WTC11 (cell line): ENCODE data around the gene FBH1.

Source experiments
- IRF2 ChIP-seq: sonication (generic); formaldehyde crosslinking; IDR thresholded peaks from 2 replicates; pipeline ENCODE4 v1.8.0; 2022; ENCODE audit warnings: low read depth, missing genetic modification reagents, borderline replicate concordance
- ZNF416 ChIP-seq: fragments of 250-450 bp; sonication (Bioruptor Pico); IDR thresholded peaks from 2 replicates; pipeline ENCODE4 v1.9.0; 2021; ENCODE audit warnings: mild to moderate bottlenecking, inconsistent platforms
- TF ChIP-seq, protein P1 (sequence below): sonication (generic); formaldehyde crosslinking; IDR thresholded peaks from 2 replicates; pipeline ENCODE4 v1.8.1; 2023; ENCODE audit warnings: mild to moderate bottlenecking, missing genetic modification reagents, moderate library complexity
- TF ChIP-seq, protein P2 (sequence below): fragments of 250-450 bp; sonication (Bioruptor Pico); conservative IDR thresholded peaks from 2 replicates; pipeline ENCODE4 v1.9.0; 2021; ENCODE audit warnings: mild to moderate bottlenecking
- TF ChIP-seq, protein P3 (sequence below): fragments of 200-600 bp; IDR thresholded peaks from 2 replicates; pipeline ENCODE4 v1.8.0; 2022; ENCODE audit warnings: antibody characterized with exemption
- TF ChIP-seq, protein P4 (sequence below): sonication (generic); formaldehyde crosslinking; IDR thresholded peaks from 2 replicates; pipeline ENCODE4 v1.8.1; 2022; ENCODE audit warnings: mild to moderate bottlenecking, missing genetic modification reagents, moderate library complexity, borderline replicate concordance

DNA sequence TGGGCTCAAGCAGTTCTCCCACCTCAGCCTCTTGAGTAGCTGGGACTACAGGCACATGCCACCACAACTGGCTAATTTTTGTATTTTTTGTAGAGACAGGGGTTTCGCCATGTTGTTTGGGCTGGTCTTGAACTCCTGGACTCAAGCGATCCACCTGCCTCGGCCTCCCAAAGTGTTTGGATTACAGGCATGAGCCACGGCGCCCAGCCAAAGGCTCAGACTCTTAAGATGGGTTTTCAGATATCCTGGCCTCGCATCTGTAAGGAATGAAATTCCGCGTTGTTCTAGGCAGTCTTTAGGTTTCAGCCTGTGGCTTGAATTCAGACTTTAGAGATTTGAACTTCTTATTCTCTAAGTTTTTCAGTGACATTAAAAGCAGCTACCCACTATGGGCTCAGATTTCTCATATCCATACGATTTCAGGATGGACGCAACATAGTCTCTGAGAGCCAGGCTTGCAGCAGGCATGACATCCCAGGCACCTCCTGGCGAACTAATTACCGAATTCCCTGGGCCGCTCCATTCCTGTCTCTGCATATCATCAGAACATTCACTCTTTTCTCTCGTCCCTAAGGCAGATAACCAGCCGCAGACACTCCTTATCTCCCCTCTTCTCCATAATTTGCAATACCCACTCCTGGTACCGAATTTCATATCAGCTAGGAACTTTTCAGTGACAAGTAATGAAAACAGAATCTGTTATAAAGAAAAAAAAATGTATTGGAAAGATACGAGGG lies 57.6 kb downstream of the FBH1 start:
- TF ChIP-seq IRF2 (CRISPR knock-in tag) (no peak), ZNF416 (CRISPR knock-in tag) (no peak)
- TF ChIP-seq, protein P1, sequence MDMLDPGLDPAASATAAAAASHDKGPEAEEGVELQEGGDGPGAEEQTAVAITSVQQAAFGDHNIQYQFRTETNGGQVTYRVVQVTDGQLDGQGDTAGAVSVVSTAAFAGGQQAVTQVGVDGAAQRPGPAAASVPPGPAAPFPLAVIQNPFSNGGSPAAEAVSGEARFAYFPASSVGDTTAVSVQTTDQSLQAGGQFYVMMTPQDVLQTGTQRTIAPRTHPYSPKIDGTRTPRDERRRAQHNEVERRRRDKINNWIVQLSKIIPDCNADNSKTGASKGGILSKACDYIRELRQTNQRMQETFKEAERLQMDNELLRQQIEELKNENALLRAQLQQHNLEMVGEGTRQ (CRISPR knock-in tag) = no peak
- TF ChIP-seq, protein P2, sequence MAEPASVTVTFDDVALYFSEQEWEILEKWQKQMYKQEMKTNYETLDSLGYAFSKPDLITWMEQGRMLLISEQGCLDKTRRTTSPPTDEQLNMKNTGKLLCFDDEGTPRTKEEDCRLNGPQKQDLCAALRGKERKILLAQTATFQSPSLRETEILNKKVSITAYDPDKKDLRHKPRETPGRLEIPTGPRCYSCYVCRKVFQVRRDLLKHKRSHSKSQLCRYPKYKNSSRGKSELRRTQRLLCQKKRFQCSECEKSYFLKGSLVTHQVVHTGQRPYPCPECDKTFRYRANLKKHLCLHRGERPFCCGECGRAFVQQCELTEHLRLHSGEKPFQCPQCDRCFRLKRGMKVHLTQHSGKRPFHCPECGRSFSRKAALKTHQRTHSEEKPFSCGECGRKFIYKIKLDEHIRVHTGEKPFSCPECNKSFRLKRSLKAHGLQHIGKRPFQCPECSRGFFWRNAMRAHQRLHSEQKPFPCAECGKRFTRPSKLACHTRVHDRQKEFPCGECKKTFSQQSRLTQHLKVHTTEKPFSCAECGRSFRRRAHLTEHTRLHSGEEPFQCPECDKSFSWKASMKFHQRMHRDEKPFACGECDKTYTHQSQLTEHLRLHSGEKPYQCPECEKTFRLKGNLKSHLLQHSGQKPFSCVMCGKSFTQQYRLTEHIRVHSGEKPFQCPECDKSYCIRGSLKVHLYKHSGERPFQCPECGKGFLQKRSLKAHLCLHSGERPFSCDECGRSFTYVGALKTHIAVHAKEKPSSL (CRISPR knock-in tag) = no peak
- TF ChIP-seq, protein P3, sequence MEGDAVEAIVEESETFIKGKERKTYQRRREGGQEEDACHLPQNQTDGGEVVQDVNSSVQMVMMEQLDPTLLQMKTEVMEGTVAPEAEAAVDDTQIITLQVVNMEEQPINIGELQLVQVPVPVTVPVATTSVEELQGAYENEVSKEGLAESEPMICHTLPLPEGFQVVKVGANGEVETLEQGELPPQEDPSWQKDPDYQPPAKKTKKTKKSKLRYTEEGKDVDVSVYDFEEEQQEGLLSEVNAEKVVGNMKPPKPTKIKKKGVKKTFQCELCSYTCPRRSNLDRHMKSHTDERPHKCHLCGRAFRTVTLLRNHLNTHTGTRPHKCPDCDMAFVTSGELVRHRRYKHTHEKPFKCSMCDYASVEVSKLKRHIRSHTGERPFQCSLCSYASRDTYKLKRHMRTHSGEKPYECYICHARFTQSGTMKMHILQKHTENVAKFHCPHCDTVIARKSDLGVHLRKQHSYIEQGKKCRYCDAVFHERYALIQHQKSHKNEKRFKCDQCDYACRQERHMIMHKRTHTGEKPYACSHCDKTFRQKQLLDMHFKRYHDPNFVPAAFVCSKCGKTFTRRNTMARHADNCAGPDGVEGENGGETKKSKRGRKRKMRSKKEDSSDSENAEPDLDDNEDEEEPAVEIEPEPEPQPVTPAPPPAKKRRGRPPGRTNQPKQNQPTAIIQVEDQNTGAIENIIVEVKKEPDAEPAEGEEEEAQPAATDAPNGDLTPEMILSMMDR = no peak
- TF ChIP-seq, protein P4, sequence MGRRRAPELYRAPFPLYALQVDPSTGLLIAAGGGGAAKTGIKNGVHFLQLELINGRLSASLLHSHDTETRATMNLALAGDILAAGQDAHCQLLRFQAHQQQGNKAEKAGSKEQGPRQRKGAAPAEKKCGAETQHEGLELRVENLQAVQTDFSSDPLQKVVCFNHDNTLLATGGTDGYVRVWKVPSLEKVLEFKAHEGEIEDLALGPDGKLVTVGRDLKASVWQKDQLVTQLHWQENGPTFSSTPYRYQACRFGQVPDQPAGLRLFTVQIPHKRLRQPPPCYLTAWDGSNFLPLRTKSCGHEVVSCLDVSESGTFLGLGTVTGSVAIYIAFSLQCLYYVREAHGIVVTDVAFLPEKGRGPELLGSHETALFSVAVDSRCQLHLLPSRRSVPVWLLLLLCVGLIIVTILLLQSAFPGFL (CRISPR knock-in tag) = no peak
